Measurements from ENCODE around the gene ADAMTSL3.

Gene ADAMTSL3

GRCh38 chr15:83783227-83783626 lies 129.3 kb downstream of the ADAMTSL3 start:
- DNase-seq (ENCODE audit: low read depth): no peak
- no peak overlapping the region for H3K4me3 ChIP-seq (ENCODE audit: low read depth, low read length)
- TF ChIP-seq, protein P1, sequence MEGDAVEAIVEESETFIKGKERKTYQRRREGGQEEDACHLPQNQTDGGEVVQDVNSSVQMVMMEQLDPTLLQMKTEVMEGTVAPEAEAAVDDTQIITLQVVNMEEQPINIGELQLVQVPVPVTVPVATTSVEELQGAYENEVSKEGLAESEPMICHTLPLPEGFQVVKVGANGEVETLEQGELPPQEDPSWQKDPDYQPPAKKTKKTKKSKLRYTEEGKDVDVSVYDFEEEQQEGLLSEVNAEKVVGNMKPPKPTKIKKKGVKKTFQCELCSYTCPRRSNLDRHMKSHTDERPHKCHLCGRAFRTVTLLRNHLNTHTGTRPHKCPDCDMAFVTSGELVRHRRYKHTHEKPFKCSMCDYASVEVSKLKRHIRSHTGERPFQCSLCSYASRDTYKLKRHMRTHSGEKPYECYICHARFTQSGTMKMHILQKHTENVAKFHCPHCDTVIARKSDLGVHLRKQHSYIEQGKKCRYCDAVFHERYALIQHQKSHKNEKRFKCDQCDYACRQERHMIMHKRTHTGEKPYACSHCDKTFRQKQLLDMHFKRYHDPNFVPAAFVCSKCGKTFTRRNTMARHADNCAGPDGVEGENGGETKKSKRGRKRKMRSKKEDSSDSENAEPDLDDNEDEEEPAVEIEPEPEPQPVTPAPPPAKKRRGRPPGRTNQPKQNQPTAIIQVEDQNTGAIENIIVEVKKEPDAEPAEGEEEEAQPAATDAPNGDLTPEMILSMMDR (IDR thresholded peaks at IDR 0.05; ENCODE audit: low read depth, low read length, missing control alignments): no peak

GRCh38 chr15:83784975-83785374 lies 131.1 kb downstream of the ADAMTSL3 start:
- no peak for DNase-seq (ENCODE audit: low read depth)
- TF ChIP-seq, protein P1 (IDR thresholded peaks at IDR 0.05; ENCODE audit: low read depth, low read length, missing control alignments): no peak
- H3K4me3 ChIP-seq (ENCODE audit: low read depth, low read length): no peak overlapping the region

DNA sequence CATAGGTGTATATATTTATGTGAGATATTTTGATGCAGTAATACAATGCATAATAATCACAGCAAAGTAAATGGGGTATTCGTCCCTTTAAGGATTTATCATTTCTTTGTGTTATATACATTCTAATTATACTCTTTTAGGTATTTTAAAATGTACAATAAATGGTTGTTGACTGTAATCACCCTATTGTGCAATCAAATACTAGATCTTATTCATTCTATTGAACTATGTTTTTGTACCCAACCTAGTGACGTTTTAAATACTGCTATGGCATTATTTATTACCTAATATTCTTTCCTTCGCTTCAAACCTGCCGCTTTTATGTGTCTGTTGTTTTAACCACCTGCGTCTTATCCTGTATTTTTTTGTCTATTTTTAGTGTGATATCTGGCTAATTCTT lies 132.4 kb downstream of the ADAMTSL3 start:
- H3K4me3 ChIP-seq (ENCODE audit: low read depth, low read length): no peak overlapping the region
- DNase-seq (ENCODE audit: low read depth): no peak
- TF ChIP-seq, protein P1 (IDR thresholded peaks at IDR 0.05; ENCODE audit: low read depth, low read length, missing control alignments): no peak

DNA sequence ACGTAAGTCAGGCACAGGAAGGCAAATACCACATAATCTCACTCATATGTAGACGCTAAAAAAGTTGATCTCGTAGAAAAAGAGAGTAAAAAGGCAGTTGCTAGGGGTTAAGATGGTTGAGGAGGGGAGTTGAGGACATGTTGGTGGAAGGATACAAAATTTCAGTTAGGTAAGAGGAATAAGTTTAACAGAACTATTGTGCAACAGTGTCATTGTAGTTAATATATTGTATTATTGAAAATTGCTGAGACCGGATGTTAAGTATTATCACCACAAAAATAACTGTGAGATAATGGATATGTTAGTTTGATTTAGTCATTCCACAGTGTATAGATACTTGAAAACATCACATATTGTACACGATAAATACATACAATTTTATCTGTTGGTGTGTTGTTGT lies 139.1 kb downstream of the ADAMTSL3 start:
- DNase-seq (ENCODE audit: low read depth): no peak

GRCh38 chr15:83794209-83794608 lies 140.3 kb downstream of the ADAMTSL3 start:
- H3K4me3 ChIP-seq (ENCODE audit: low read depth, low read length): no peak overlapping the region
- DNase-seq (ENCODE audit: low read depth): no peak
- TF ChIP-seq, protein P1 (IDR thresholded peaks at IDR 0.05; ENCODE audit: low read depth, low read length, missing control alignments): no peak

More for the DNA sequence above, 139.1 kb downstream of the ADAMTSL3 start:
- H3K4me3 ChIP-seq (ENCODE audit: low read depth, low read length): no peak overlapping the region
- TF ChIP-seq, protein P1 (IDR thresholded peaks at IDR 0.05; ENCODE audit: low read depth, low read length, missing control alignments): no peak

GRCh38 chr15:83809345-83809744 lies 155.4 kb downstream of the ADAMTSL3 start:
- TF ChIP-seq, protein P1 (IDR thresholded peaks at IDR 0.05; ENCODE audit: low read depth, low read length, missing control alignments): no peak
- DNase-seq (ENCODE audit: low read depth): no peak
- H3K4me3 ChIP-seq (ENCODE audit: low read depth, low read length): no peak overlapping the region

GRCh38 chr15:83810110-83810509 lies 156.2 kb downstream of the ADAMTSL3 start:
- no peak overlapping the region for H3K4me3 ChIP-seq (ENCODE audit: low read depth, low read length)
- TF ChIP-seq, protein P1 (IDR thresholded peaks at IDR 0.05; ENCODE audit: low read depth, low read length, missing control alignments): no peak
- DNase-seq (ENCODE audit: low read depth): no peak

All from GM12864 (cell line).